Ovary (tissue), 3 donors: ENCODE data around the gene EPS8L2.

Experiments used
- POLR2A ChIP-seq: fragments of 450-650 bp; IDR thresholded peaks from one replicate; pipeline ENCODE4 v1.6.1; 2017; ENCODE audit warnings: antibody characterized with exemption, mild to moderate bottlenecking, moderate library complexity
- TF ChIP-seq, protein P1 (sequence below), 3 donors: fragments of 450-650 bp in 2 of 3; fragments of 200-600 bp in 1 of 3; IDR thresholded peaks; one replicate each; pipeline versions ENCODE4 v1.5.1 to v1.8.0; 2016 to 2022; ENCODE audit warnings: antibody characterized with exemption in 3 of 3, mild to moderate bottlenecking in 1 of 3
- donor health status: DM: no; HTN: no; CAD: no.

DNA sequence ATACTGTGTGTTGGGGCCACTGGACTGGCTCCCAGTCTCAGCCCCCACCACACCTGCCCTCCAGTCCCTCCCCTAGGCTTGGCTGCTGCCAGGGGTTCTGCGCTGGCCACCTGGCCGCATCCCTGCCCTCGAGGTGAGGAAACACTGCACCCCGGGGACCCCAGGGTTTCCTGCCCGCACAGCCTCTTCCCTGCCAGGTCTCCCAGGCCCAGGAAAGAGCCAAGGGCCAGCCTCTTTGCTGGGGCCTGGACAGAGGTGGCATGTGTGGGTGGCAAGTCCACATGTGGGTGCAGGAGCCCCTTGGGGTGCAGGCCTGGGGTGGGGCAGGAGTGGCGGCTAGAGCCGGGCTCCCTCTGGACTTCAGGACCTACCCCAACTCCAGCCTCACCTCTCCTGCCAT lies 2.5 kb downstream of the EPS8L2 start:
- TF ChIP-seq POLR2A = no peak
- TF ChIP-seq, protein P1, sequence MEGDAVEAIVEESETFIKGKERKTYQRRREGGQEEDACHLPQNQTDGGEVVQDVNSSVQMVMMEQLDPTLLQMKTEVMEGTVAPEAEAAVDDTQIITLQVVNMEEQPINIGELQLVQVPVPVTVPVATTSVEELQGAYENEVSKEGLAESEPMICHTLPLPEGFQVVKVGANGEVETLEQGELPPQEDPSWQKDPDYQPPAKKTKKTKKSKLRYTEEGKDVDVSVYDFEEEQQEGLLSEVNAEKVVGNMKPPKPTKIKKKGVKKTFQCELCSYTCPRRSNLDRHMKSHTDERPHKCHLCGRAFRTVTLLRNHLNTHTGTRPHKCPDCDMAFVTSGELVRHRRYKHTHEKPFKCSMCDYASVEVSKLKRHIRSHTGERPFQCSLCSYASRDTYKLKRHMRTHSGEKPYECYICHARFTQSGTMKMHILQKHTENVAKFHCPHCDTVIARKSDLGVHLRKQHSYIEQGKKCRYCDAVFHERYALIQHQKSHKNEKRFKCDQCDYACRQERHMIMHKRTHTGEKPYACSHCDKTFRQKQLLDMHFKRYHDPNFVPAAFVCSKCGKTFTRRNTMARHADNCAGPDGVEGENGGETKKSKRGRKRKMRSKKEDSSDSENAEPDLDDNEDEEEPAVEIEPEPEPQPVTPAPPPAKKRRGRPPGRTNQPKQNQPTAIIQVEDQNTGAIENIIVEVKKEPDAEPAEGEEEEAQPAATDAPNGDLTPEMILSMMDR (IDR thresholded peaks at IDR 0.05) = no peak
